HCT116 (cell line): ENCODE measurements around the gene RYR3. TPM values are rescaled to one million over a fixed set of nuclear protein-coding genes. Genes with fewer than 3 reads are reported as not detected.

Experiments
- ATAC-seq: fragments of 200-7000 bp; cut with Tn5 transposase; 2 replicates; pipeline ENCODE4 v1.9.1; 2020; ENCODE audit warnings: mild to moderate bottlenecking, moderate library complexity
- BruUV-seq: library from RNA; stranded (reverse); fragments of 400-500 nt; replicated peaks from 2 replicates; lab custom pipeline; 2021; lab: Mats Ljungman, UMichigan
- CTCF ChIA-PET: fragments of 300-600 bp; sonication (Branson Sonifier 250); formaldehyde crosslinking; loops from one replicate; lab custom pipeline; 2021; ENCODE audit warnings: antibody characterized with exemption; lab: Charles Lee
- POLR2A ChIA-PET: fragments of 300-600, 350-600 bp; sonication (Branson Sonifier 250); formaldehyde crosslinking; loops from one replicate; lab custom pipeline; 2021; ENCODE audit warnings: antibody characterized with exemption; lab: Charles Lee
- RAD21 ChIA-PET, 2 experiments: fragments of 300-600 bp; sonication (Branson Sonifier 250); formaldehyde crosslinking; loops; one replicate each; lab custom pipeline; 2023; ENCODE audit warnings: low total read pairs in 2 of 2; ENCODE audit not compliant: uncharacterized antibody in 2 of 2, unreplicated experiment in 2 of 2, low non-redundant PET in 1 of 2; lab: Charles Lee
- DNase-seq: peaks from one replicate; pipeline ENCODE4 v3.0.0-alpha.2; 2010; ENCODE audit warnings: low read depth, low spot score
- H2AFZ ChIP-seq: fragments of 200-600 bp; shearing (Covaris generic), sonication (generic); 2 replicates; pipeline ENCODE4 v1.6.1; 2017; ENCODE audit warnings: low read depth, mixed run types, mixed read lengths, antibody characterized with exemption, low read length; ENCODE audit not compliant: poor library complexity, severe bottlenecking
- H3K27ac ChIP-seq: 2 replicates; pipeline ENCODE4 v1.5.1; 2012; ENCODE audit warnings: low read depth, low read length
- H3K27me3 ChIP-seq: fragments of 200-600 bp; sonication (generic); 2 replicates; pipeline ENCODE4 v1.6.1; 2016; ENCODE audit warnings: mixed run types, low read length, mixed read lengths; ENCODE audit not compliant: insufficient read depth
- H3K36me3 ChIP-seq, 2 experiments: fragments of 200-500 bp in 1 of 2; fragments of 200-600 bp in 1 of 2; sonication (Bioruptor generic) in 1 of 2; sonication (generic) in 1 of 2; 2 replicates each; pipeline versions ENCODE4 v1.5.1 to v1.6.1; 2014 to 2016; ENCODE audit warnings: low read length in 2 of 2, inconsistent platforms in 1 of 2, mixed read lengths in 1 of 2, mixed run types in 1 of 2; ENCODE audit not compliant: insufficient read depth in 2 of 2, control insufficient read depth in 1 of 2
- H3K4me1 ChIP-seq, 2 experiments: fragments of 200-600 bp in 1 of 2; sonication (generic) in 1 of 2; 2 replicates each; pipeline versions ENCODE4 v1.5.1 to v1.6.1; 2012 to 2017; ENCODE audit warnings: low read length in 2 of 2, inconsistent platforms in 1 of 2, mild to moderate bottlenecking in 1 of 2, mixed read lengths in 1 of 2, mixed run types in 1 of 2, moderate library complexity in 1 of 2; ENCODE audit not compliant: insufficient read depth in 2 of 2, control insufficient read depth in 1 of 2
- H3K4me2 ChIP-seq: fragments of 200-600 bp; sonication (generic); 2 replicates; pipeline ENCODE4 v1.6.1; 2017; ENCODE audit warnings: mixed run types, low read length, mixed read lengths
- H3K4me3 ChIP-seq, 2 experiments: fragments of 200-600 bp in 1 of 2; sonication (generic) in 1 of 2; replicated peaks in 1 of 2; 2 replicates each; pipeline ENCODE4 v1.5.1; 2011 to 2016; ENCODE audit warnings: low read length in 2 of 2, control low read depth in 1 of 2, low read depth in 1 of 2, mild to moderate bottlenecking in 1 of 2, mixed read lengths in 1 of 2, mixed run types in 1 of 2
- H3K79me2 ChIP-seq: fragments of 200-600 bp; sonication (generic); 2 replicates; pipeline ENCODE4 v1.6.1; 2017; ENCODE audit warnings: mild to moderate bottlenecking, mixed run types, low read length, moderate library complexity, mixed read lengths; ENCODE audit not compliant: insufficient read depth
- H3K9ac ChIP-seq: fragments of 200-600 bp; sonication (generic); 2 replicates; pipeline ENCODE4 v1.6.1; 2016; ENCODE audit warnings: low read length, mixed read lengths
- H3K9me2 ChIP-seq: fragments of 200-600 bp; sonication (generic), shearing (Covaris generic); 2 replicates; pipeline ENCODE4 v1.6.1; 2017; ENCODE audit warnings: mixed run types, mild to moderate bottlenecking, moderate library complexity; ENCODE audit not compliant: insufficient read depth
- H3K9me3 ChIP-seq, 2 experiments: fragments of 200-500 bp in 1 of 2; fragments of 200-600 bp in 1 of 2; sonication (Bioruptor generic) in 1 of 2; sonication (generic) in 1 of 2; 2 replicates each; pipeline ENCODE4 v1.6.1; 2014 to 2017; ENCODE audit warnings: low read length in 2 of 2, mixed read lengths in 2 of 2, inconsistent platforms in 1 of 2, low read depth in 1 of 2, mild to moderate bottlenecking in 1 of 2, mixed run types in 1 of 2, moderate library complexity in 1 of 2; ENCODE audit not compliant: control insufficient read depth in 1 of 2, insufficient read depth in 1 of 2
- H4K20me1 ChIP-seq: fragments of 200-600 bp; sonication (generic), shearing (Covaris generic); 2 replicates; pipeline ENCODE4 v1.6.1; 2017; ENCODE audit warnings: mixed run types, mild to moderate bottlenecking, moderate library complexity; ENCODE audit not compliant: insufficient read depth
- CTCF ChIP-seq, 3 experiments: fragments of 200-600 bp in 1 of 3; sonication (generic) in 1 of 3; IDR thresholded peaks in 2 of 3; conservative IDR thresholded peaks in 1 of 3; 2 replicates each; pipeline ENCODE4 v1.5.1; 2012 to 2017; ENCODE audit warnings: low read depth in 2 of 3, low read length in 2 of 3, antibody characterized with exemption in 1 of 3, borderline replicate concordance in 1 of 3, control low read depth in 1 of 3, mild to moderate bottlenecking in 1 of 3, mixed read lengths in 1 of 3, mixed run types in 1 of 3, moderate library complexity in 1 of 3; ENCODE audit not compliant: insufficient read depth in 1 of 3
- EZH2 ChIP-seq: fragments of 200-600 bp; sonication (generic); IDR thresholded peaks from 2 replicates; pipeline ENCODE4 v1.6.1; 2017; ENCODE audit warnings: antibody characterized with exemption, mixed run types
- JUND ChIP-seq: IDR thresholded peaks from 2 replicates; pipeline ENCODE4 v1.6.1; 2012
- MAX ChIP-seq: IDR thresholded peaks from 2 replicates; pipeline ENCODE4 v1.6.1; 2012
- POLR2A ChIP-seq: IDR thresholded peaks from 2 replicates; pipeline ENCODE4 v1.7.0; 2011; ENCODE audit warnings: borderline replicate concordance; ENCODE audit not compliant: insufficient read depth, insufficient read length; ENCODE audit errors: extremely low read depth
- SIN3A ChIP-seq: IDR thresholded peaks from 2 replicates; pipeline ENCODE4 v1.6.1; 2012; ENCODE audit warnings: low read depth
- SRF ChIP-seq: IDR thresholded peaks from 2 replicates; pipeline ENCODE4 v1.6.1; 2012; ENCODE audit warnings: low read depth
- intact Hi-C: fragments of 100-400 bp; cut with micrococcal nuclease; formaldehyde crosslinking; loops from 2 replicates; pipeline ENCODE4 v1.10.0; 2022
- total RNA-seq: library from RNA; stranded (reverse); gene quantifications from one replicate; pipeline ENCODE4 v1.2.1, GENCODE V29; 2021; ENCODE audit not compliant: unreplicated experiment

The RYR3 gene
- total RNA-seq, 1 experiment from 2014 or later, result not detected

DNA sequence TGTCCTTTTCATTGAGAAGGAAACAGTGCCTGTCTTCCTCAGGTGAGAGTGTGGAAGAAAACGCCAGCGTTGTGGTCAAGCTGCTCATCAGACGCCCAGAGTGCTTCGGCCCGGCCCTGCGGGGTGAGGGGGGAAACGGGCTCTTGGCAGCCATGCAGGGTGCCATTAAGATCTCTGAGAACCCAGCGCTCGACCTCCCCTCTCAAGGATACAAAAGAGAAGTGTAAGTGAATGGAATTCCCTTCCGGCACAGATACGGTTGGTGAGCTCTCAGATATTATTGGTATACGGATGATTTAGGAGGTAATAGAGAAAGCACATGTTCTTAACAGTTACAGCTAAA, 411.9 kb downstream of the RYR3 start:
- no TSS peak for BruUV-seq
- Histone ChIP-seq H3K4me3 (no peak overlapping the region), H3K4me1 (peaks cover 0 to 7% of the 10 kb centered on the region in 2 experiments; a peak in 1 of 4 replicates), H3K9ac (no peak overlapping the region), H2AFZ (no peak overlapping the region), H3K36me3 (no peaks in the 10 kb centered on the region), H3K79me2 (no peaks in the 10 kb centered on the region), H3K9me3 (no peaks in the 10 kb centered on the region), H3K27me3 (no peaks in the 10 kb centered on the region), H3K4me2 (no peak overlapping the region), H3K9me2 (no peaks in the 10 kb centered on the region), H3K27ac (no peak overlapping the region), H4K20me1 (no peaks in the 10 kb centered on the region)
- ATAC-seq (no peak), DNase-seq (no peak)
- ChIA-PET RAD21 (no interaction called here), POLR2A (no interaction called here), CTCF (interaction anchor here (2.4 kb wide), 1 partner anchor 15 kb away, joined by 8 read pairs; no protein-coding TSS in a partner anchor)
- intact Hi-C loops, result loop anchor here (10.0 kb wide), 1 partner anchor 628 kb away; no protein-coding TSS in a partner anchor
- TF ChIP-seq EZH2 (no peak), CTCF (IDR thresholded peaks at IDR 0.05 in 2 of 3, conservative IDR thresholded peaks at IDR 0.05 in 1 of 3; ENCODE audit: borderline replicate concordance in 1 of 3, insufficient read depth in 1 of 3, low read depth in 2 of 3, low read length in 2 of 3) (no peak), SRF (no peak), MAX (no peak), JUND (no peak), SIN3A (no peak), POLR2A (no peak)
